Measurements from ENCODE around the gene CHKA. TPM values are rescaled to one million over a fixed set of nuclear protein-coding genes. Genes with fewer than 3 reads are reported as not detected.

The CHKA gene
- total RNA-seq, 1 experiment from 2014 or later = 63.0 TPM

DNA sequence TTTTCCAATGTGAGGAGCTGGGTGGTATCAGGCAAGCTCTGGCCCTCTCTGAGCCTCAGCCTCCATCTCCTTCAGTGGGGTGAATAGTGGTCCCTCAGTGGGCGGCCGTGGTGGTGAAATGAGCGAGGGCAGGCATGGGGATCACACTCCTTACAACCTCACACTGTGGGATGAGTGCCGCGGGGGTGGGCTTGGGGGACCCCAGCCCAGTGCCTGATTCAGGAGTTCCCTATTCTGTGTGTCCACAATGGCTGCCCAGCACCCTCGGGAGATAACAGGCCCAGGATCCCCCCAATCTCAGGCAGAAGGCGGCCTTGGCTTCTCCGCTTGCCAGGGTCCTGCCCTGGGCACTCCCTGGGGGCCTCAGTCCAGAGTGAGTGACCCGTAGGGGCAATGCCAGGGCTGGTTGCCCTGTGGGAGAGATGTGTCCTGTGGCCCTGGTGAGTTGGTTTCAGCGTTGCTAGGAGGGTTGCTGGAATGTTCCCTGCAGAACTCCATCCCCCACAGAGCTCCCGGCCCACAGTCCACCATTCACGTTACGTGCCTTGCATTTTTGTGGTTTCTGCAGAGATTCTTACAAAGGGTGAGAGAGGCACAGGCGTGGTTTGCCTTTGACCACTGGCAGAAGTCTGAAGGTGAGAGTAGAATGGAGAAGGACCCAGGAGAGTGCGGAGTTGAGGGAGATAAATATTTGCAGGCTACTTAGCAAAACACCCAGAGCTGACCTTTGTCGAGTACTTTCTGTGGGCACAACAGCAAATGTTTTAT, 108.2 kb downstream of the CHKA start:
- peaks cover 16 to 36% of the 10 kb centered on the region in 2 experiments for H3K4me1 Mint-ChIP-seq
- no peak overlapping the region for H2AFZ ChIP-seq (ENCODE audit: low read length)

More for the DNA sequence above, 108.2 kb downstream of the CHKA start:
- Histone ChIP-seq H4K5ac (ENCODE audit: insufficient read length, low read depth, low read length) (no peak overlapping the region), H3K4me2 (ENCODE audit: insufficient read depth, insufficient read length, low read length) (no peak overlapping the region), H4K20me1 (ENCODE audit: control insufficient read depth, insufficient read depth, insufficient read length) (no peaks in the 10 kb centered on the region), H3K4me1 (ENCODE audit: insufficient read depth, low read length) (no peaks in the 10 kb centered on the region), H3K23ac (ENCODE audit: insufficient read length, low read depth, low read length) (no peak overlapping the region), H3K27me3 (ENCODE audit: insufficient read depth, low read length) (no peaks in the 10 kb centered on the region), H3K18ac (ENCODE audit: insufficient read length, low read depth, low read length) (no peak overlapping the region), H2AK5ac (ENCODE audit: insufficient read length, low read length) (no peak overlapping the region), H2BK20ac (ENCODE audit: low read depth, low read length, poor library complexity, severe bottlenecking) (no peak overlapping the region), H3K9me3 (ENCODE audit: control insufficient read depth, low read depth, low read length) (no peaks in the 10 kb centered on the region), H2BK15ac (ENCODE audit: low read depth, low read length) (no peak overlapping the region), H4K8ac (replicated peaks; ENCODE audit: insufficient read length, low read depth, low read length) (no peak overlapping the region), H2BK120ac (ENCODE audit: low read depth, low read length, poor library complexity, severe bottlenecking) (no peak overlapping the region), H3K4ac (ENCODE audit: low read depth, low read length) (no peak overlapping the region), H3K79me2 (ENCODE audit: insufficient read depth, low read length) (no peaks in the 10 kb centered on the region), H3K79me1 (ENCODE audit: insufficient read depth, low read depth, low read length, poor library complexity, severe bottlenecking) (no peaks in the 10 kb centered on the region), H2BK5ac (ENCODE audit: insufficient read length, low read length) (no peak overlapping the region), H3K27ac (ENCODE audit: insufficient read length, low read depth, low read length) (no peak overlapping the region), H2BK12ac (ENCODE audit: insufficient read length, low read depth, low read length) (no peak overlapping the region), H3K56ac (ENCODE audit: insufficient read length, low read depth, low read length) (no peak overlapping the region), H3K23me2 (ENCODE audit: insufficient read length, low read depth, low read length, poor library complexity, severe bottlenecking) (no peaks in the 10 kb centered on the region), H3K14ac (ENCODE audit: insufficient read depth, low read length) (no peak overlapping the region), H4K91ac (ENCODE audit: insufficient read length, low read depth, low read length) (no peak overlapping the region), H3K9ac (ENCODE audit: extremely low read depth, insufficient read length, low read length) (no peak overlapping the region), H3T11ph (ENCODE audit: low read length) (no peak overlapping the region)
- TF ChIP-seq CTCF (conservative IDR thresholded peaks at IDR 0.05) = no peak
- Mint-ChIP-seq H3K27ac (no peak overlapping the region), H3K4me3 (no peak overlapping the region), H3K9me3 (peaks cover 0 to 5% of the 10 kb centered on the region in 2 experiments; a peak in 1 of 5 replicates), H3K36me3 (ENCODE audit: insufficient read depth in 1 of 3, low read depth in 3 of 3) (no peaks in the 10 kb centered on the region; a peak in 1 of 7 replicates), H3K27me3 (ENCODE audit: low read depth) (peaks cover 2% of the 10 kb centered on the region)
- DNase-seq = no peak
- no CpG with 5 or more reads among the region's 16 CpGs for WGBS (ENCODE audit: extremely low coverage, insufficient read length, low lambda C conversion rate)

All from H9 (cell line).